ENCODE measurements around the gene NPAT.

DNA sequence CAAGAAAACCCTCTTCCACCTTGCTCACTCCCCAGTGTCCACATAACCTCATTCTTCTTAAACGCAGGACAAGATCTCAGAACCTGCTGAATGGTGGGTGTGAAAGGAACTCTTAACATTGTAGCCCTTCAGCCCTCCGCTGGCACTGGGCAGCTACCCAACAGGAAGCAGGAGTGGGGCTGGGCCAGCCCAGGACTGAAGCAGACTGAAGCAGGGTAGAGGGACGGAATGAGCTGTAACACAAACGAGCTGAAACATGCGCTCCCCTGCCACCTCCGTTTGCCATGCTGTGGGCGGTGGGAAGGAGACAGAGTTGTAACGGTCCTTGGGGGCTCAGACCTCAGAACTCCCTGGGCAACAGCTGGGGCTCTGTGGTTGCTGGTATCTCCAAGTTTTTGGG lies 23.6 kb downstream of the NPAT start:
- TF ChIP-seq POLR2A (IDR thresholded peaks at IDR 0.05; ENCODE audit: low read depth, low read length) (no peak), SPI1 (IDR thresholded peaks at IDR 0.05; ENCODE audit: low read depth, low read length) (no peak), TAF1 (IDR thresholded peaks at IDR 0.05; ENCODE audit: low read depth, low read length) (no peak), POU2F2 (IDR thresholded peaks at IDR 0.05; ENCODE audit: low read depth, low read length) (no peak), POLR2AphosphoS5 (IDR thresholded peaks at IDR 0.05; ENCODE audit: low read depth, low read length) (no peak), PAX5 (IDR thresholded peaks at IDR 0.05; ENCODE audit: insufficient read depth, low read length, severe bottlenecking) (no peak)

Measured in GM12891 (cell line).